ENCODE data around the gene MBP. TPM values are rescaled to one million over a fixed set of nuclear protein-coding genes. Genes with fewer than 3 reads are reported as not detected.

MBP gene
- total and polyA plus RNA-seq, 2 of the 13 experiments (the other 11 are each of a cell fraction or from before 2014, with no cell fraction given), result 5.0 to 8.5 TPM

- H3K9ac ChIP-seq (ENCODE audit: insufficient read depth, low read depth, low read length), result no peak overlapping the region
- POLR2A ChIA-PET, result no interaction called here
- TF ChIP-seq HNF4A (CRISPR knock-in tag; IDR thresholded peaks at IDR 0.05), result no peak
- no peak for TF ChIP-seq RFXANK (CRISPR knock-in tag; IDR thresholded peaks at IDR 0.05)
- no peak for TF ChIP-seq NCOA2 (CRISPR knock-in tag; IDR thresholded peaks at IDR 0.05)
- TF ChIP-seq ZNF577 (CRISPR knock-in tag; IDR thresholded peaks at IDR 0.05; ENCODE audit: borderline replicate concordance, low read depth), result no peak
- TF ChIP-seq ZNF562 (CRISPR knock-in tag; IDR thresholded peaks at IDR 0.05; ENCODE audit: borderline replicate concordance), result no peak
- no peak for TF ChIP-seq ZHX2 (IDR thresholded peaks at IDR 0.05; ENCODE audit: low read depth)
- TF ChIP-seq ZHX2 (CRISPR knock-in tag; IDR thresholded peaks at IDR 0.05; ENCODE audit: borderline replicate concordance), result no peak
- no peak for TF ChIP-seq ZNF292 (CRISPR knock-in tag; IDR thresholded peaks at IDR 0.05; ENCODE audit: borderline replicate concordance, low read depth)
- no peak for TF ChIP-seq HNRNPLL (IDR thresholded peaks at IDR 0.05; ENCODE audit: low read depth, low read length, poor library complexity, severe bottlenecking)
- TF ChIP-seq SMARCC2 (IDR thresholded peaks at IDR 0.05), result no peak
- TF ChIP-seq ZNF142 (CRISPR knock-in tag; IDR thresholded peaks at IDR 0.05), result no peak
- no peak for TF ChIP-seq GABPA (IDR thresholded peaks at IDR 0.05; ENCODE audit: low read depth, low read length)
- no peak for TF ChIP-seq GABPA (CRISPR knock-in tag; IDR thresholded peaks at IDR 0.05; ENCODE audit: low read depth)
- no peak for TF ChIP-seq ZNF451 (CRISPR knock-in tag; IDR thresholded peaks at IDR 0.05)
Observed at GRCh38 chr18:77160515-77160914, 27.9 kb upstream of the MBP start.

More at GRCh38 chr18:77160515-77160914, 27.9 kb upstream of the MBP start:
- Histone ChIP-seq H3K4me1 (ENCODE audit: insufficient read depth, low read length) (no peaks in the 10 kb centered on the region), H3K27me3 (ENCODE audit: control insufficient read depth in 1 of 2, insufficient read depth in 2 of 2, low read length in 2 of 2) (peaks cover 8 to 49% of the 10 kb centered on the region in 2 experiments), H3K79me2 (ENCODE audit: insufficient read depth, low read length) (no peaks in the 10 kb centered on the region), H3K27ac (ENCODE audit: extremely low read length, insufficient read depth, low read length) (no peak overlapping the region), H3K9me3 (ENCODE audit: low read length) (no peaks in the 10 kb centered on the region), H4K20me1 (ENCODE audit: insufficient read depth, low read length) (no peaks in the 10 kb centered on the region), H2AFZ (ENCODE audit: low read length) (no peak overlapping the region), H3K4me2 (ENCODE audit: low read depth, low read length) (no peak overlapping the region), H3K4me3 (replicated peaks in 1 of 3; ENCODE audit: insufficient read depth in 1 of 3, low read depth in 2 of 3, low read length in 3 of 3) (no peak overlapping the region), H3K36me3 (replicated peaks in 1 of 2; ENCODE audit: control insufficient read depth in 1 of 2, insufficient read depth in 2 of 2, low read length in 2 of 2) (no peaks in the 10 kb centered on the region)
- FAIRE-seq, result no peak
- DNase-seq (ENCODE audit: low spot score), result no peak
- WGBS (ENCODE audit: low lambda C conversion rate), result 47% methylated on average over 11 of the region's 11 CpGs
- in situ Hi-C loops (cut with HindIII; ENCODE audit: extremely low pct_ligation_motif_present, low pct_unique_long_range_greater_than_20kb), result no loop called here
- ATAC-seq, result no peak
- intact Hi-C loops (cut with micrococcal nuclease; ENCODE audit: unreplicated experiment), result no loop called here
- BruUV-seq (replicated peaks), result no TSS peak
- CTCF ChIA-PET (ENCODE audit: low intra/inter-chr PET ratio, low total read pairs), result no interaction called here

Measured in HepG2 (cell line).